SK-N-SH (cell line): Measurements from ENCODE around the gene CDC6. TPM values are rescaled to one million over a fixed set of nuclear protein-coding genes. Genes with fewer than 3 reads are reported as not detected.

Experiments used
- CTCF ChIA-PET: fragments of 300-600, 350-600 bp; formaldehyde crosslinking; extraction: SDS; loops from one replicate; lab custom pipeline; 2021; lab: Yijun Ruan, JAX
- POLR2A ChIA-PET: fragments of 350-600 bp; sonication (Branson Sonifier 250); formaldehyde crosslinking; extraction: SDS; loops from one replicate; lab custom pipeline; 2020; ENCODE audit warnings: antibody characterized with exemption, inconsistent platforms; lab: Yijun Ruan, JAX
- DNase-seq: peaks from one replicate; pipeline ENCODE4 v3.0.0; 2012
- H2AFZ ChIP-seq: fragments of 200-600 bp; sonication (generic); 2 replicates; pipeline ENCODE4 v1.8.1; 2016; ENCODE audit warnings: antibody characterized with exemption, mild to moderate bottlenecking, low read depth
- H3F3A ChIP-seq: fragments of 200-600 bp; sonication (generic); replicated peaks from 2 replicates; pipeline ENCODE3; 2016; ENCODE audit warnings: antibody characterized with exemption, mild to moderate bottlenecking; ENCODE audit not compliant: insufficient read depth
- H3K27ac ChIP-seq, 2 experiments: fragments of 200-500 bp in 1 of 2; fragments of 200-600 bp in 1 of 2; sonication (Bioruptor generic) in 1 of 2; sonication (generic), shearing (Covaris generic) in 1 of 2; 2 replicates each; pipeline versions ENCODE4 v1.5.1 to v1.6.1; 2014 to 2016; ENCODE audit warnings: low read depth in 2 of 2, inconsistent platforms in 1 of 2, low read length in 1 of 2, mild to moderate bottlenecking in 1 of 2, mixed read lengths in 1 of 2
- H3K27me3 ChIP-seq: fragments of 200-600 bp; sonication (generic), shearing (Covaris generic); 2 replicates; pipeline ENCODE4 v1.6.1; 2016; ENCODE audit warnings: mixed run types; ENCODE audit not compliant: insufficient read depth
- H3K36me3 ChIP-seq, 2 experiments: fragments of 200-500 bp in 1 of 2; fragments of 200-600 bp in 1 of 2; sonication (Bioruptor generic) in 1 of 2; sonication (generic) in 1 of 2; replicated peaks in 1 of 2; 2 replicates each; pipeline versions ENCODE3 to v1.5.1; 2014 to 2016; ENCODE audit warnings: low read length in 1 of 2, mild to moderate bottlenecking in 1 of 2; ENCODE audit not compliant: insufficient read depth in 2 of 2, control insufficient read depth in 1 of 2
- H3K4me1 ChIP-seq, 2 experiments: fragments of 200-500 bp in 1 of 2; fragments of 200-600 bp in 1 of 2; sonication (Bioruptor generic) in 1 of 2; sonication (generic), shearing (Covaris generic) in 1 of 2; 2 replicates each; pipeline versions ENCODE4 v1.5.1 to v1.6.1; 2014 to 2016; ENCODE audit warnings: low read depth in 1 of 2, low read length in 1 of 2, mixed run types in 1 of 2; ENCODE audit not compliant: insufficient read depth in 2 of 2, control insufficient read depth in 1 of 2
- H3K4me2 ChIP-seq: fragments of 200-600 bp; sonication (generic), shearing (Covaris generic); 2 replicates; pipeline ENCODE4 v1.6.1; 2017; ENCODE audit warnings: mixed run types
- H3K4me3 ChIP-seq, 2 experiments: fragments of 200-500 bp in 1 of 2; fragments of 200-600 bp in 1 of 2; sonication (Bioruptor generic) in 1 of 2; sonication (generic), shearing (Covaris generic) in 1 of 2; 2 replicates each; pipeline versions ENCODE4 v1.5.1 to v1.8.1; 2014 to 2016; ENCODE audit warnings: low read depth in 2 of 2, inconsistent platforms in 1 of 2, low read length in 1 of 2, mild to moderate bottlenecking in 1 of 2, mixed read lengths in 1 of 2, moderate library complexity in 1 of 2
- H3K79me2 ChIP-seq: fragments of 200-600 bp; sonication (generic); 2 replicates; pipeline ENCODE4 v1.8.1; 2017; ENCODE audit warnings: mild to moderate bottlenecking; ENCODE audit not compliant: insufficient read depth
- H3K9ac ChIP-seq: fragments of 200-600 bp; sonication (generic); 2 replicates; pipeline ENCODE4 v1.6.1; 2017; ENCODE audit warnings: mixed run types
- H3K9me2 ChIP-seq: fragments of 200-600 bp; sonication (generic); 2 replicates; pipeline ENCODE4 v1.6.1; 2017; ENCODE audit warnings: mixed run types
- H3K9me3 ChIP-seq: fragments of 200-600 bp; sonication (generic); 2 replicates; pipeline ENCODE4 v1.6.1; 2017; ENCODE audit warnings: mixed run types, mild to moderate bottlenecking, moderate library complexity
- H4K20me1 ChIP-seq: fragments of 200-600 bp; sonication (generic); 2 replicates; pipeline ENCODE4 v1.6.1; 2017; ENCODE audit warnings: mild to moderate bottlenecking, mixed run types; ENCODE audit not compliant: insufficient read depth
- FOXJ3 ChIP-seq: sonication (generic); formaldehyde crosslinking; IDR thresholded peaks from 2 replicates; pipeline ENCODE4 v1.5.1; 2020; ENCODE audit warnings: mild to moderate bottlenecking, missing genetic modification reagents
- GABPA ChIP-seq: IDR thresholded peaks from 2 replicates; pipeline ENCODE4 v1.4.0; 2012; ENCODE audit warnings: low read depth, mild to moderate bottlenecking
- GATA2 ChIP-seq: sonication (generic); formaldehyde crosslinking; IDR thresholded peaks from 2 replicates; pipeline ENCODE4 v1.5.0; 2020; ENCODE audit warnings: mild to moderate bottlenecking, missing genetic modification reagents
- JUND ChIP-seq: IDR thresholded peaks from 2 replicates; pipeline ENCODE4 v1.4.0; 2012
- POLR2AphosphoS5 ChIP-seq: IDR thresholded peaks from 2 replicates; pipeline ENCODE4 v1.6.1; 2012; ENCODE audit warnings: low read depth, low read length
- RCOR1 ChIP-seq: fragments of 150-350 bp; IDR thresholded peaks from 2 replicates; pipeline ENCODE4 v1.6.1; 2017; ENCODE audit warnings: antibody characterized with exemption, low read length
- SIN3A ChIP-seq: IDR thresholded peaks from 2 replicates; pipeline ENCODE4 v1.6.1; 2012; ENCODE audit warnings: low read depth, mild to moderate bottlenecking, low read length, moderate library complexity, borderline replicate concordance
- SMC3 ChIP-seq: IDR thresholded peaks from 2 replicates; pipeline ENCODE4 v1.6.1; 2012; ENCODE audit warnings: low read depth, low read length, improper control_type of control experiment
- YY1 ChIP-seq: IDR thresholded peaks from 2 replicates; pipeline ENCODE4 v1.4.0; 2012; ENCODE audit warnings: low read depth, mild to moderate bottlenecking
- WGBS: methylation state at CpG from one replicate; pipeline ENCODE4 v1.1.6; 2017; ENCODE audit warnings: low lambda C conversion rate; 5-methylcytosine and 5-hydroxymethylcytosine counted together
- polyA plus RNA-seq, 3 experiments: library from polyadenylated mRNA; depleted of rRNA; stranded (reverse); fragments of >200 nt; gene quantifications; 2 replicates each; pipeline ENCODE4 v1.2.3, GENCODE V29; 2012
- TF ChIP-seq, protein P1 (sequence below): IDR thresholded peaks from 2 replicates; pipeline ENCODE4 v1.4.0; 2012; ENCODE audit warnings: low read depth, borderline replicate concordance
- TF ChIP-seq, protein P2 (sequence below): IDR thresholded peaks from 2 replicates; pipeline ENCODE4; 2012
- TF ChIP-seq, protein P3 (sequence below): fragments of 150-350 bp; IDR thresholded peaks from 2 replicates; pipeline ENCODE4 v1.6.1; 2016; ENCODE audit warnings: mild to moderate bottlenecking, low read depth, low read length
- TF ChIP-seq, protein P4 (sequence below): IDR thresholded peaks from 2 replicates; pipeline ENCODE4 v1.6.1; 2012; ENCODE audit warnings: mild to moderate bottlenecking, low read depth, low read length, moderate library complexity
- TF ChIP-seq, protein P5 (sequence below): fragments of 150-350 bp; IDR thresholded peaks from 2 replicates; pipeline ENCODE4 v1.6.1; 2017; ENCODE audit warnings: antibody characterized with exemption, low read length, low read depth, borderline replicate concordance

The CDC6 gene
- polyA plus RNA-seq, 1 of the 3 experiments (the other 2 are of a cell fraction), result 12.7 TPM

DNA sequence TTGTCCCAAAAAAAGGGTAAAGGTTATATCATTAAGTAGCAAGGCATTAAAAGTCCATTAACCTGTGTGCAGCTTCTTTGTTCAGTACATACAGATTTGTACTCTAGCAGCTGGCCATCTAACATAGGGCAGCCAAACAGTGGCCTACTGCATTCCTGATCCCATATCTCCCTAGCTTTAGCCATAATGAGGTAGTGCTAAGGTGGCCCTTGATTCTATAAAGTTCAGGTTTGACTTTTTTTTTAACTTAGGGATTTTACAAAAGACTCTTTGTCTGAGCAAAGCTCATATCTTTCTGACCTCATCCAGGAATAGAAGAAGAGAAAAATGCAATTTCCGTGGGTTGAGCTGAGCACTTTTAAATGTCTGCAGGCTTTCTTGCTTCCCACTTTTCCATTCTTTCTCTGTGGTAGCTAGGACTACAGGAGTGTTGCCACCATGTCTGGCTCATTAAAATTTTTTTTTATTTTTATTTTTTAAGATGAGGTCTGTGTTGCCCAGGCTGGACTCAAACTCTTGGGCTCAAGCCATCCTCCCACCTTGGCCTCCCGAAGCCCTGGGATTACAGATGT is 19.5 kb upstream of the CDC6 start:
- CTCF ChIA-PET, result interaction anchor here (1.3 to 1.9 kb wide), 3 partner anchors 23 to 58 kb away, joined by 3 to 4 read pairs (median 4); partner anchors contain the start of gene WIPF2
- no peaks in the 10 kb centered on the region; the same call in 1 of the 2 replicates for H3K79me2 ChIP-seq
- H3K9ac ChIP-seq, result no peak overlapping the region
- no peak overlapping the region for H3K27ac ChIP-seq
- H2AFZ ChIP-seq, result no peak overlapping the region
- no peaks in the 10 kb centered on the region for H4K20me1 ChIP-seq
- no peak overlapping the region for H3K4me3 ChIP-seq
- POLR2A ChIA-PET, result no interaction called here
- no peaks in the 10 kb centered on the region for H3K9me2 ChIP-seq
- no peak for DNase-seq
- no peaks in the 10 kb centered on the region for H3K9me3 ChIP-seq
- 65% methylated on average over 2 of the region's 2 CpGs for WGBS
- no peaks in the 10 kb centered on the region for H3K27me3 ChIP-seq
- H3K36me3 ChIP-seq, result peaks cover 14 to 43% of the 10 kb centered on the region in 2 experiments
- H3K4me2 ChIP-seq, result no peak overlapping the region
- TF ChIP-seq SIN3A (no peak), POLR2AphosphoS5 (no peak), GATA2 (CRISPR knock-in tag) (no peak), JUND (no peak), RCOR1 (no peak), SMC3 (no peak), FOXJ3 (CRISPR knock-in tag) (no peak), GABPA (no peak), YY1 (no peak)
- TF ChIP-seq, protein P1, sequence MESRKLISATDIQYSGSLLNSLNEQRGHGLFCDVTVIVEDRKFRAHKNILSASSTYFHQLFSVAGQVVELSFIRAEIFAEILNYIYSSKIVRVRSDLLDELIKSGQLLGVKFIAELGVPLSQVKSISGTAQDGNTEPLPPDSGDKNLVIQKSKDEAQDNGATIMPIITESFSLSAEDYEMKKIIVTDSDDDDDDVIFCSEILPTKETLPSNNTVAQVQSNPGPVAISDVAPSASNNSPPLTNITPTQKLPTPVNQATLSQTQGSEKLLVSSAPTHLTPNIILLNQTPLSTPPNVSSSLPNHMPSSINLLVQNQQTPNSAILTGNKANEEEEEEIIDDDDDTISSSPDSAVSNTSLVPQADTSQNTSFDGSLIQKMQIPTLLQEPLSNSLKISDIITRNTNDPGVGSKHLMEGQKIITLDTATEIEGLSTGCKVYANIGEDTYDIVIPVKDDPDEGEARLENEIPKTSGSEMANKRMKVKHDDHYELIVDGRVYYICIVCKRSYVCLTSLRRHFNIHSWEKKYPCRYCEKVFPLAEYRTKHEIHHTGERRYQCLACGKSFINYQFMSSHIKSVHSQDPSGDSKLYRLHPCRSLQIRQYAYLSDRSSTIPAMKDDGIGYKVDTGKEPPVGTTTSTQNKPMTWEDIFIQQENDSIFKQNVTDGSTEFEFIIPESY, result no peak
- TF ChIP-seq, protein P2, sequence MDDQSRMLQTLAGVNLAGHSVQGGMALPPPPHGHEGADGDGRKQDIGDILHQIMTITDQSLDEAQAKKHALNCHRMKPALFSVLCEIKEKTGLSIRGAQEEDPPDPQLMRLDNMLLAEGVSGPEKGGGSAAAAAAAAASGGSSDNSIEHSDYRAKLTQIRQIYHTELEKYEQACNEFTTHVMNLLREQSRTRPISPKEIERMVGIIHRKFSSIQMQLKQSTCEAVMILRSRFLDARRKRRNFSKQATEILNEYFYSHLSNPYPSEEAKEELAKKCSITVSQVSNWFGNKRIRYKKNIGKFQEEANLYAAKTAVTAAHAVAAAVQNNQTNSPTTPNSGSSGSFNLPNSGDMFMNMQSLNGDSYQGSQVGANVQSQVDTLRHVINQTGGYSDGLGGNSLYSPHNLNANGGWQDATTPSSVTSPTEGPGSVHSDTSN, result no peak
- TF ChIP-seq, protein P3, sequence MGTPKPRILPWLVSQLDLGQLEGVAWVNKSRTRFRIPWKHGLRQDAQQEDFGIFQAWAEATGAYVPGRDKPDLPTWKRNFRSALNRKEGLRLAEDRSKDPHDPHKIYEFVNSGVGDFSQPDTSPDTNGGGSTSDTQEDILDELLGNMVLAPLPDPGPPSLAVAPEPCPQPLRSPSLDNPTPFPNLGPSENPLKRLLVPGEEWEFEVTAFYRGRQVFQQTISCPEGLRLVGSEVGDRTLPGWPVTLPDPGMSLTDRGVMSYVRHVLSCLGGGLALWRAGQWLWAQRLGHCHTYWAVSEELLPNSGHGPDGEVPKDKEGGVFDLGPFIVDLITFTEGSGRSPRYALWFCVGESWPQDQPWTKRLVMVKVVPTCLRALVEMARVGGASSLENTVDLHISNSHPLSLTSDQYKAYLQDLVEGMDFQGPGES, result no peak
- TF ChIP-seq, protein P4, sequence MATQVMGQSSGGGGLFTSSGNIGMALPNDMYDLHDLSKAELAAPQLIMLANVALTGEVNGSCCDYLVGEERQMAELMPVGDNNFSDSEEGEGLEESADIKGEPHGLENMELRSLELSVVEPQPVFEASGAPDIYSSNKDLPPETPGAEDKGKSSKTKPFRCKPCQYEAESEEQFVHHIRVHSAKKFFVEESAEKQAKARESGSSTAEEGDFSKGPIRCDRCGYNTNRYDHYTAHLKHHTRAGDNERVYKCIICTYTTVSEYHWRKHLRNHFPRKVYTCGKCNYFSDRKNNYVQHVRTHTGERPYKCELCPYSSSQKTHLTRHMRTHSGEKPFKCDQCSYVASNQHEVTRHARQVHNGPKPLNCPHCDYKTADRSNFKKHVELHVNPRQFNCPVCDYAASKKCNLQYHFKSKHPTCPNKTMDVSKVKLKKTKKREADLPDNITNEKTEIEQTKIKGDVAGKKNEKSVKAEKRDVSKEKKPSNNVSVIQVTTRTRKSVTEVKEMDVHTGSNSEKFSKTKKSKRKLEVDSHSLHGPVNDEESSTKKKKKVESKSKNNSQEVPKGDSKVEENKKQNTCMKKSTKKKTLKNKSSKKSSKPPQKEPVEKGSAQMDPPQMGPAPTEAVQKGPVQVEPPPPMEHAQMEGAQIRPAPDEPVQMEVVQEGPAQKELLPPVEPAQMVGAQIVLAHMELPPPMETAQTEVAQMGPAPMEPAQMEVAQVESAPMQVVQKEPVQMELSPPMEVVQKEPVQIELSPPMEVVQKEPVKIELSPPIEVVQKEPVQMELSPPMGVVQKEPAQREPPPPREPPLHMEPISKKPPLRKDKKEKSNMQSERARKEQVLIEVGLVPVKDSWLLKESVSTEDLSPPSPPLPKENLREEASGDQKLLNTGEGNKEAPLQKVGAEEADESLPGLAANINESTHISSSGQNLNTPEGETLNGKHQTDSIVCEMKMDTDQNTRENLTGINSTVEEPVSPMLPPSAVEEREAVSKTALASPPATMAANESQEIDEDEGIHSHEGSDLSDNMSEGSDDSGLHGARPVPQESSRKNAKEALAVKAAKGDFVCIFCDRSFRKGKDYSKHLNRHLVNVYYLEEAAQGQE, result no peak
- TF ChIP-seq, protein P5, sequence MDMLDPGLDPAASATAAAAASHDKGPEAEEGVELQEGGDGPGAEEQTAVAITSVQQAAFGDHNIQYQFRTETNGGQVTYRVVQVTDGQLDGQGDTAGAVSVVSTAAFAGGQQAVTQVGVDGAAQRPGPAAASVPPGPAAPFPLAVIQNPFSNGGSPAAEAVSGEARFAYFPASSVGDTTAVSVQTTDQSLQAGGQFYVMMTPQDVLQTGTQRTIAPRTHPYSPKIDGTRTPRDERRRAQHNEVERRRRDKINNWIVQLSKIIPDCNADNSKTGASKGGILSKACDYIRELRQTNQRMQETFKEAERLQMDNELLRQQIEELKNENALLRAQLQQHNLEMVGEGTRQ, result no peak
- peaks cover 4% of the 10 kb centered on the region for H3F3A ChIP-seq
- H3K4me1 ChIP-seq, result no peaks in the 10 kb centered on the region
